NCI-H128 (cell line): ENCODE data around the gene CD44.

Experiments
- DNase-seq: peaks from one replicate; lab custom pipeline; 2025; ENCODE audit not compliant: unreplicated experiment; lab: John Stamatoyannopoulos, UW

CD44 gene

DNA sequence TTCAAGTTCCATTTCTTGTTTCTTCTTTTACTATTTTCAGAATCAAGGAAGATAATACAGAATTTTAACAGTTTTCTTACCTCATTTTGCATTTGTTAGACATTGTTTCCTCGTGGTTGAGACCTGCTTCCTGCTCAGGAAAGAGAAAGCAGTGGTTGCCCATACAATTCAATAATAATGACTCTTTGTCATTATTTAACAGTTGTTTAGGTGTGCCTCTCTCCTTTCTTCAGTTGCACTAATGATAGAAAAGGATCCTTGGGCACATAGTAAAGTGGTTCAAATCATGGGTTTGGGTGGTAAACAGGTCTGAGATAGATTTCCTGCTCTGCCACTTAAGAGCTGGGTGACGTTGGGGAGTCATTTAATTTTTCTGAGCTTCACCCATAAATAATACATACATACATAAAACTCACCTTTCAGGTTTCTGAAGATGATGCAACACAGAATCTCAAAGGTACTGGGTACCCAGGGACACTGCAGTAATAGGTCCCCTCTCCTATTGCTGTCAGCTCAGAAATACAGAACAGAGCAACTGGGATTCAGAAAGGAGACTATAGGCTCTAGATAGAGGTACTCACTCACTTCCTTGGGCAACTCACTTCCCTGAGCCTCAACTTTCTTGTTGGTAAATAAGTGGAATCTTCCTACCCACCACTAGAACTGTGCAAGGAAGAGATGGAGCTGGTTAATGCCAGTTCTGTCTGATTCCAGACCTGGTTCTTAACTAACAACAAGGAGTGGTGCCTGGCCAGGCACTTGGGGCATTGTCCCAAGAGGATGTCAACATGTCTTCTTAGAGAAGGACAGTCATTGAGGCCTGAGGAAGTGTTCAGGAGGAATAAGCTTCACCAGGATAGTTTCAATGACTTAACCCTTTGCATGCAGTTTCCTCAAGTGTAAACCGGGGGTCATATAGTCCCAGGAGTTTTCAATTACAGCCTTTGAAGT is 34.9 kb downstream of the CD44 start:
- no peak for DNase-seq

DNA sequence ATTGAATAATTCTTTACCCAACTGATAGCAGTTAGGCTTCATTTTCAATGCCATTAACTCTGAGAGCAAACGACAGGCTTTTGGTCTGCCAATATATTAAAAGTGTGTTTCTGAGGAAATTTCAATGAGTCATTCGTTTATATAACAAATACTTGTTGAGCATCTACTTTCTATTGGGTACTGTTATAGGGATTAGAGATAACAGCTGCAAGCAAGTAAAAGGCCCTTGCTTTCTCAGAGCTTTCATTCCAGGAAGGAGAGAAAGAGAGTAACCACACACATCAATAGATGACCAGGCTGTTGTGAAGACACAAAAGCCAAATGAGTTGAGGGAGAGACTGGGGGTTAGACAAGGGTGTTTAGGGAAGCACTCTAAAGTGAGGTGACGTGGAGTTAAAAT is 35.7 kb downstream of the CD44 start:
- DNase-seq, result no peak

DNA sequence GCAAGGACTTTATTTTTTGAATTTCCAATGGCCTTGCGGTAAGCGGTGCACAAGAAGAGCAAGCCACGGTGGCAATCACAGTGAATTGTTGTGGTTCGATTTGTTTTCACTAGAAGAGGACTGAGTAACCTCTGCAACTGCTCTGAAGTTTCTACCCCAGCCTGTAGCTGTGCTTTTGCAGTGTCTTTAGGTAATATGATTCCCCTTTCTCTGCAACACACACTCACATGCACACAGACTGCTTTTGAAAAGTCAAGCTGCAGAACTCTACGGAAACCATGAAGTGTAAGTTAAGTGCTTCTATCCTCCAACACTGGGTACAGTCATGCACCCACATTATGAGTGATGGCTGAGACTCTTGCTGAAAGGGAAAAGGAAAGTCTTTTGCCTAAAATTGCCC is 38.4 kb downstream of the CD44 start:
- DNase-seq, result peak; percentile 11

DNA sequence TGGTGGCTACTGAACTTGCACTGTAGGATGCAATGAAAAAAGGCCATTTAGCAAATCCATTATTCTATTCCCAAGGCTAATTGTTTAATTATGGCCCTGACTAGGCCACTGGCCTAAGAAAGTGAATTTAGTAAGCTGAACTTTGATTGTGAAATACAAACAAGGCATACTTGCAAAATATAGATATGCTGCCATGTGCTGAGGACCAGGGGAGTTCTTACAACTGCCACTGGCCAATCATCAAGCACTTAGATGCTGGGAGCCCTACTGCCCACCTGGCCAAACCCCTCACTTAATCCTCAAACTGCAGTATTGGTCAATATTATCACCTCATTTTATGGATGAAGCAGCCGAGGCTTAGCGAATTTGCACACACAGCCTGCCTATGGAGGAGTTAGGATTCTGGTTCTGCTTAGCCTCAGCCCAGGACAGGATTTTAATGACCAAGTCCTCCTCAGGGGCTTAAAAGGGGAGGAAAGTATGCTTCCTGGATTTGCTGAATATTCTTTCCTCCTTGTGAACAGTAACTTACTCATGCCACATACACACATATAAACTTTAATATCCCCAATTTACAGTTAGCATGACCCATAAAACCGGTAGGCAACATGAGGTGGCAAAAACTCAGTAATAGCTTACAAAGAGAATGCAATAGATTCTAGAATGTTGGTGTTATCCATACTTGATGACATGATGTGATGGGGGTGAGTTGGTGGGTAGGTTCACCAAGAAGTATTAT is 39.3 kb downstream of the CD44 start:
- no peak for DNase-seq

DNA sequence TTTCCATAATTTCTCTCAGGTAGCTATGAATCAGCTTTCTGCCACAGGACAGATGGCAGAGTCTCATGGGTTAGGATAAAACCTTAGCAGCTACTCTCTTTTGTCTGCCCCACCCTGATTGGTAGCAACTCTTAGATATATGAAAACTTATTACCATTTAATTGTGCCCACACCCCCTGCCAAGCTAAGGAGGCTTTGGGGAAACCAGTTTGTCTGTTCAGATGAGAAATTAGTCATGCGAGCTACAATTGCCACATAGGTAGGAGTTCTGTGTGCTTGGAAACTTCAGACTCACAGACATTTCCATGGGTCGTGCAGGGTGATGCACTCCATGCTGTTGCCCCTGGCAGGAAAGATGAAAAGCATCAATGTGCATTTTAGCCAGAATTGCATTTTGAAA is 39.9 kb downstream of the CD44 start:
- no peak for DNase-seq

DNA sequence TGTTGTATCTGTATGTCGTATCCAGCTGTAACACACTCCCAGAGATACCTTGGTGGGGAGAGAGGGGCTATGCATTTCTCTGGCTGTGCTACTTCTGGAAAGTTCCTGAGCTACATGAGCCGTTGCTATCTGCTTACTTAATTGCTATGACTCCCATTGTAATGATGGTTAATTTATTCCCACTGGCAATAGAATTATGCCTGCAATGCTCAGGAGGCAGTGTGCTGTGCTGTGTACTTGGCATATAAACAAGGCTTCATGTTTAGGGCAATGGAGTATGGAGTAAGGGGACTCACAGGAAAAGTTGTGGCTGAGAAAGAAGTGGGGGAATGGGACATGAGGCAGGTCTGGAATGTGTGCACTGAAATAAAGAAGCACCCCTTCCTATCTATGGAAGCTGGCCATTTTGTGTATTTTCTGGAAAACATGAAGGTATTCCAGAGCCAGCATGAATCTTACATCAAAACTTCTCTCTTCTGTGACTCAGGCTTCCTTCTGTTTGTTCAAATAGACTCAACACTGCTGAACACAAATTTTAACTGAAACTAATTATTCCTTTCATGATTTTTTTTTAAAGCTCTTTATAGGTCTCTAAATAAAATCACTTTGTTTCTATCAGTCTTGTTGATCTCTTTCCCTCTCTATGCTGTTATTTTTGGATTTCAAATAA is 40.6 kb downstream of the CD44 start:
- DNase-seq, result no peak

DNA sequence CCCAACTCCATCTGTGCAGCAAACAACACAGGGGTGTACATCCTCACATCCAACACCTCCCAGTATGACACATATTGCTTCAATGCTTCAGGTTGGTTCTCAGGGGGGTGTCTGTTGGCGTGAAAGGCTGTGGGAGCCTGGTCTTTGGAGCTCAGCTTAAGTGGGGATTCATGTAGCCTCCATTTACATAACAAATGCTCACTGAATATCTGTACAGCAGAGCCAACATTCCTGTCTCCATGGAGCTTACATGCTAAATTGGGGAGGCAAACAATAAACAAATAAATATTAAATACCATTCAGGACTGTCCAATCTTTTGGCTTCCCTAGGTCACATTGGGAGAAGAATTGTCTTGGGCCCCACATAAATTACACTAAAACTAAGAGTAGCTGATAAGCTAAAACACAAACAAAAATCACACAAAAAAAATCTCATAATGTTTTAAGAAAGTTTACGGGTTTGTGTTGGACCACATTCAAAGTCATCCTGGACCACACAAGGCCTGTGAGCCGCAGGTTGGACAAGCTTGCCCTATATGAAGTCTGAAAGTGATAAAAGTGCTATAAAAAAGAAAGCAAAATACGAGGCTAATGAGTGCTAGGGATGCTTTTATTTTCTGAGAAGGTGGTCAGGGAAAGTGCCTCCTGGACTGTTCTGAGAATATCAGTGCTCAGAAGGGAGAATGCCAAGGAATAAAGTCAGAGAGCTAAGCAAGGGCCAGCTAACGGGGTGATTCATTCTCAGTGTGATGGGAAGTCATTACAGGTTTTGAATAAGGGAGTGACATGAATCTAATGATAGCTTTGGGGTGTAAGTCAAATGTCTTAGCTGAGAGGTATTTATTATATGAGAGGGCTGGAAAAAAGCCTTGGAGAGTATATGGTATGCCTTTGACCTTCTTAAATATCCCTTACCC is 41.6 kb downstream of the CD44 start:
- DNase-seq, result no peak

DNA sequence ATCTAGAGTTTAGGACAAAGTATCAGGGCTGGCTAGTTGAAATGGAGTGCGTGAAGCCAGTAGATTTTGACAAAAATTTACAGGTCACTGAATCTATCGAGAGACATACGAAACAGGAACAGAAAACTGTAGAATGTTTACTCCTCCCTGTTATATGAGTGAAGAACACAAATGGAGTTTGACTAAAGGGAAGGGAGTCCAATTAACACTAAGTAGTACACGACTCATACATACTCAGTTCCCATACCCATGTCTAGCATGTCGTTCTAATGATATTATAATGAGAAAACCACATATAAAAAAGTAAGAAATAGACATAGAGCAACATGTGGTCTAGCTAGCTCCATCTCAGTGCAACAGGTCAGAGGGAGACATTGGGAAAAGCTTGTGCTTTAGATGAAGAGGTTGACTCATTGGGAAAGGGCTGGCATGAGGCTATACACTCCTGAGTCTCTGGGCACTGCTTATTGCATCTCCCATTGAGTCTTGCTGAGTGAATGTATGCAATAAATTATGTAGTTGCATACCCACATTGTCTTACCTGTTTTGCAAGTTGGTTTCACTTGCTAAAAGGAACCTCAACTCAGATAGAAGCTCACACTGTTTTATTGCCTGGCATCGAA is 43.5 kb downstream of the CD44 start:
- no peak for DNase-seq

DNA sequence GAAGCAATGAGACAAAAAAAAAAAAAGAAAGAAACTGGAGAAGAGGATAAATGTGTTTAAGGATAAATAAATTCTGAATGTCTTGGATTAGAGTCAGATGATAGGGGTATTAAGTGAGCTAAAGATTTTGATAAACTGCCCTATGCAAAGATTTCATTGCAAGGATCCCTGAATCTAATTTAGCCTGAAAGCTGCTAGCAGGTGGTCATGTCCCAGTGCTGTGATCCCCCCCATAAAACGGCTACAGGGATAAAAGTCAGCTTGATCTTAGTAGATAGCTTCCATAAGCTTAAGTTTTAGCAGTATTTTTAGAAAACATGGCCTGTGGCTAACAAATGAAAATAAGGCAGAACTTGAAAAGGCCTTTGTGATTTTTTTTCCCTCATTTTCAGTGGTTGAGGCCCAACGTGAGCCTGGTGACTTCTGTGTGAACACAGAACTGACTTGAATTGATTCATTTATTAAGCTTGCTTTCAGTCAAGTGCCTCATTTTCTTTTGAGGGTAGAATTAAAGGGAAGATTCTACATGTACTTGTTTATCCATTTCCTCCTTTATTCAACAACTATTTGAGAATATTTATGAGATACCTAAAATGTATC is 44.5 kb downstream of the CD44 start:
- DNase-seq, result no peak

DNA sequence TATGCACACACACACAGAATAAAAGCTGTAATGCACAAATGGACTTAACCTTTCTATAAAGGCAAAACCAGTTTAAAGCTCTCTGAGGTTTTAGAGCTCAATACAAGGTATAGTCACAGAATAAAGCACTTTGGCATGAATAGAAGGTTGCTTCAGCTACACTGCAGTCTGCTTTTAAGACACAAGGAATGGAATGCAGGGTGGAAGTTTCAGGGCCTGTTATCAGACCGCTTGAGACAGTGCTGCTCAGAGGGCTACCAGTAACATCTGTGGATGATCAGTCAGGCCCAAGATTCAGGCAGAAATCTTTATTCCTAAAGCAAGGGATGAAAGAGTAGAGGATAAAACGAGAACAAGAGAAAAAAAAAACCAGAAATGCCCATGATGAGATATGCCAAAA is 46.7 kb downstream of the CD44 start:
- DNase-seq, result no peak

DNA sequence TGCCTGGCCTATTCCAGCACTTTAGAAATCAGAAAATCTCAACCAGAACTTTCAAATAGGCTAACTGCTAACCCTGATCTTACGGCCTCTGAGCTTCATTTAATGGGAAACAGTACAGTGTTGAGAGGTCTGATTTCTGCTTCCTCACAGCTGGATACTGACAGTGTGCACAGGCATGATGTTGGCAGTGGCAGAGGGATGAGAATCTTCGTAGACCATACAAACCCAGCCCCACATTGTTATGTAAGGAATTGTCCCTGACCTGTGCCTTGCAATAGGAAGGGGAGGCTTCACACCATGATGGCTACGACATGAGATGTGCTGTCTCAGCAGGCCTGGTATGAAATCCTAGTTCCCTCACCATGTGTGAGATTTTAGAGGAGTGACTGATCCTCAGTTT is 49.0 kb downstream of the CD44 start:
- DNase-seq, result no peak

DNA sequence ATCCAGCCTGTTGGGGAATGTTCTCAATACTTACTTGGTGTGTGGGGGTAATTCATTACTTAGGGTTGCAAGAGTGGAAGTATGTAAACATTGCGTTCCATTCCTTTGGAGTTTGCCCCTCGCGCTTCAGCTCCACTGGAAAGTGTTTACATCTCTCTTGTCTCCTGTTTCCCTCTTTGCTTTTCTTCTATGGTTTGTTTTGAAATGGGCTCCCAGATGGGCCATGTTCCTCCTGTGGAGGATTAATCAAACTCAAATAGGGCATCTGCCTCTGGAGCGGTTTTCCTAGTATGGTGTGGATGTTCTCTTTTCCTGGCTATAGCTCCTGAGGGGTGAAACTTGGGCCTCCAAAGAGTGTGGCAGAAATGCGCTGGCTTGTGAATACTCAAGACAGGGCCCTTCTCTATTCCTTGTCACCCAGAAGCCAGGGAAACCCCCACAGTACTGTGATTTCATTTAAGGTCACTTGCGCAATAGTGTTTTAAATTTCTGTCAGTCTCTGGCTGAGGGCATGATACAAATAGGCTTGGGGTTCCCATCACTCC is 51.9 kb downstream of the CD44 start:
- DNase-seq, result no peak

DNA sequence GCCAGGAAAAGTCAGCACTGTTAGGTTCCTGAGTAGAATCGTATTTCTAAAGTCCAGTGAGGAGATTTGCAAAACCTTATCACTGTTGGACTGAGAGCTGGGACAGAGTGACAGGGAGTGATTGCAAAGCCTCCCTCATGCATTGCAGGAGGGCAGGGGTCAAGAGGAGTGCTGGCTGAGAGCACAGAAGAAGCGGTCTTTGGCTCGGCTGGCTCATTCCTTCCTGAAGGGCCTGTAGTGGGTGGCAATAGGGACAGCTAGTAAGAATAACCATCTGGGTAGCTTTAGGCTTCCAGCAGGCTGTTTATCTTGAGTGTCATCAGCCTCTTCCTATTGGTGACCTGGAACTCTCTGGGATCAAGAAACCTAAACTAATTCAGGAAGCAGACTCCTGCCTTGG is 53.4 kb downstream of the CD44 start:
- DNase-seq, result no peak

DNA sequence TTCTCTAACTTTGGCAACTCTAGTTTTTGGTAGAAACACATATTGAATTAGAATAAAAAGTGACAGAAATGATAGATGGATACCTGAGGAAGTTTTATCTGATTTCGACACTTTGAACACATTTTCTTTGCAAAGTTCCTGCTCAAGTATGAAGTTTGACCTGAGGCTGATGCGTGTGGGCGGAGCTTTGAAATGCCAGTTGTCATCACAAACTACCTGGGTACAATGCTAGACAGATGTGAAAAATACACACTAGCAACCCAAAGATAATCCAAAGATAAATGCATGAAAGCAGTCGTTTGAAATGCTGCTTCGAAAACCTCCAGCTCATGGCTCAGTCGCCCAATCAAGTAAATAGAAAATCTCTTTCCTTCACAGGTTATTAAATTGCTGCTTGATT is 54.8 kb downstream of the CD44 start:
- DNase-seq, result no peak

DNA sequence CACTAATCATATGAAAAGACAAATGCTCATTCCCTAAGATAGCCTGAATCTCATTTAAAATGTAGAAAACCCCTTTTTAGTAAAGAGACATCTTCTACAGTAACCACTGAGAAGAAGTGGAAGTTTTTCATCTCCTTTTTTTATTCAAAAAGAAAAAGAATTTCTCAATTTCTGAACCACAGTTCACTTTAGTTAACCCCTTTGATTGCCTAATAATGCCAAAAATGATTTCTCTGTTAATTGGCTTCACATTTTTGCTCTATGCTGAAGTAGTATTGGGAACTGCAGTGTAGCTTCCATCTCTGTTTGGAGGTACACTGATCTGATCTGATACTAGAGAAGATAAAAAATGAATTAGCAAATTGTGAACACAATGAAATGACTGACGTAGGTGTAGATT is 58.3 kb downstream of the CD44 start:
- no peak for DNase-seq

DNA sequence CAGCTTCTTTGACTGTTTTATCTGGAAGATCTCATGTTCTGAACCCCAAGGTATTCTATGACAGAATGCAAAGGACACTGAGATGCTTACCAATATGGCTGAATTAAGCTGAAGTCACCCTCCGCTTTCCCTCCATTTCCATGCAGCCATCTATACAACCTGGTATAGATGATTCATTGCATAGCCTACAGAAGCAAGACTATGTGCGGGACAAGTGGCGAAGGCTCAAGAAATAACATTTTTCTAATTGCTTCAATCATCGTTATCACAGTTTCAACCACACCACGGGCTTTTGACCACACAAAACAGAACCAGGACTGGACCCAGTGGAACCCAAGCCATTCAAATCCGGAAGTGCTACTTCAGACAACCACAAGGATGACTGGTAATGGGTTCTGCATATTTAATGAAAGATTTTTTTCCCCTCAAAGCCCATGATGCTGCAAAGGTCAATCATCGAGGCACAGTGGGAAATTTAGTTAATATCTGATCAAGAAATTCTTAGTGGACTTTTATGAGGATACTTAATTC is 61.9 kb downstream of the CD44 start:
- DNase-seq, result no peak

DNA sequence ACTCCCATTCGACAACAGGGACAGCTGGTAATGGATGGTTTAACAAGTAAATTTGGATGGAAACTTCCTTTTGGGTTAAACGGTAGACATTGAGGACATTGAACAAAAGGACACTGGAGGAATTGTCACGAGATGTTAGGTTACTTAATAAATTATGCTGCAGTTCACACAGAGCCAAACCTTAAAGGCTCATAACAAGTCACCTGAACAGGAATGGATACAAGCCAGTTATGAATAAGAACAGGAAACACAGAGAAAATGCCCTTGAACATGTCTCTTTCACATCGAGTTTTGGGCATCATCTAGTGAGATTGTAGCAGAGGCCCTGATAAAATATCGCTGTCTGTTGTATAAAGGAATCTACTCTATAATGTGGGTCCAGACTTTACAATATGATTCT is 65.6 kb downstream of the CD44 start:
- no peak for DNase-seq

DNA sequence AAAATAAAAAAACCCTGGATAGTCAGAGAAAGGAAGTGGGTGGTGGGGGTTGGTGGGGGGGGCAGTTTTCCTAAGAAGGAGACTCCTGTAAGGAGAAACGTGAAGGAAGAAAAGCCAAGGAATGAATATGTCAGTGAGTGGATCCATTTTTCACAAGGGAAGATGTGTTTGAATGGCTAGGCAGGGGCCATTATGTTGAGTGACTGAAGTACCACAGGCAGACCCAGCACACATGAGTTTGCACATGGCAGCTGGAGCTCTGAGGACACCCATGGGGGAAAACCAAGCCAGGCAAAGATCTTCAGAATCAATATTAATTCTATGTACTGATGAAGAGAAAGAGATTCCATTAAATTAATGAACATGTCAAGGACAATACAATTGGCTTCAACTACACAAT is 67.6 kb downstream of the CD44 start:
- no peak for DNase-seq
